ENCODE measurements around the gene CLRN1.

The CLRN1 gene

GRCh38 chr3:150972366-150973071 lies at the start of gene CLRN1:
Gene CLRN1 (minus strand): TSS chr3:150972727. CDS start chr3:150972708, 19 bp downstream.
- no peak within 1 kb of the TSS for H3K4me3 ChIP-seq (ENCODE audit: low read depth in 1 of 5, low read length in 5 of 5)
- H3K4me1 ChIP-seq (ENCODE audit: control insufficient read depth in 5 of 5, insufficient read depth in 5 of 5, low read length in 5 of 5), result no peaks in the 10 kb centered on the region
- no peak within 1 kb of the TSS for H3K27ac ChIP-seq (ENCODE audit: low read depth, low read length)
- H3K27me3 ChIP-seq (ENCODE audit: control insufficient read depth in 5 of 5, insufficient read depth in 4 of 5, low read length in 5 of 5), result no peaks in the 10 kb centered on the region
- no peak within 1 kb of the TSS for H3K9ac ChIP-seq (ENCODE audit: low read length in 5 of 5)
- no peaks in the 10 kb centered on the region for H3K36me3 ChIP-seq (ENCODE audit: control insufficient read depth in 5 of 5, insufficient read depth in 5 of 5, low read length in 5 of 5)
- no peaks in the 10 kb centered on the region for H3K9me3 ChIP-seq (ENCODE audit: control insufficient read depth in 5 of 5, low read length in 5 of 5)

- no peak overlapping the region for H3K9ac ChIP-seq (ENCODE audit: low read length in 5 of 5)
- peaks cover 0 to 7% (median 0%) of the 10 kb centered on the region in 5 donors for H3K4me1 ChIP-seq (ENCODE audit: control insufficient read depth in 5 of 5, insufficient read depth in 5 of 5, low read length in 5 of 5)
- peaks cover 0 to 3% (median 0%) of the 10 kb centered on the region in 5 donors for H3K27me3 ChIP-seq (ENCODE audit: control insufficient read depth in 5 of 5, insufficient read depth in 4 of 5, low read length in 5 of 5)
- no peak overlapping the region for H3K27ac ChIP-seq (ENCODE audit: low read depth, low read length)
- H3K9me3 ChIP-seq (ENCODE audit: control insufficient read depth in 5 of 5, low read length in 5 of 5), result no peaks in the 10 kb centered on the region
- no peaks in the 10 kb centered on the region for H3K36me3 ChIP-seq (ENCODE audit: control insufficient read depth in 5 of 5, insufficient read depth in 5 of 5, low read length in 5 of 5)
- H3K4me3 ChIP-seq (ENCODE audit: low read depth in 1 of 5, low read length in 5 of 5), result no peak overlapping the region
Observed at GRCh38 chr3:151016478-151016795, 43.9 kb upstream of the CLRN1 start.

- H3K27ac ChIP-seq (ENCODE audit: low read depth, low read length), result no peak overlapping the region
- H3K9me3 ChIP-seq (ENCODE audit: control insufficient read depth in 5 of 5, low read length in 5 of 5), result no peaks in the 10 kb centered on the region
- H3K36me3 ChIP-seq (ENCODE audit: control insufficient read depth in 5 of 5, insufficient read depth in 5 of 5, low read length in 5 of 5), result no peaks in the 10 kb centered on the region
- H3K9ac ChIP-seq (ENCODE audit: low read length in 5 of 5), result peak overlapping the region in 1 of 5 donors; percentile 15
- H3K4me1 ChIP-seq (ENCODE audit: control insufficient read depth in 5 of 5, insufficient read depth in 5 of 5, low read length in 5 of 5), result peaks cover 0 to 7% (median 0%) of the 10 kb centered on the region in 5 donors
- no peak overlapping the region for H3K4me3 ChIP-seq (ENCODE audit: low read depth in 1 of 5, low read length in 5 of 5)
- peaks cover 0 to 3% (median 0%) of the 10 kb centered on the region in 5 donors for H3K27me3 ChIP-seq (ENCODE audit: control insufficient read depth in 5 of 5, insufficient read depth in 4 of 5, low read length in 5 of 5)
Observed at GRCh38 chr3:151015767-151016477, 43.4 kb upstream of the CLRN1 start.

GRCh38 chr3:151015181-151015580 lies 42.7 kb upstream of the CLRN1 start:
- peaks cover 0 to 3% (median 0%) of the 10 kb centered on the region in 5 donors for H3K27me3 ChIP-seq (ENCODE audit: control insufficient read depth in 5 of 5, insufficient read depth in 4 of 5, low read length in 5 of 5)
- H3K27ac ChIP-seq (ENCODE audit: low read depth, low read length), result no peak overlapping the region

GRCh38 chr3:151014501-151015018 lies 42.0 kb upstream of the CLRN1 start:
- H3K4me3 ChIP-seq (ENCODE audit: low read depth in 1 of 5, low read length in 5 of 5), result no peak overlapping the region
- H3K36me3 ChIP-seq (ENCODE audit: control insufficient read depth in 5 of 5, insufficient read depth in 5 of 5, low read length in 5 of 5), result no peaks in the 10 kb centered on the region
- peaks cover 0 to 2% (median 0%) of the 10 kb centered on the region in 5 donors for H3K27me3 ChIP-seq (ENCODE audit: control insufficient read depth in 5 of 5, insufficient read depth in 4 of 5, low read length in 5 of 5)
- H3K9me3 ChIP-seq (ENCODE audit: control insufficient read depth in 5 of 5, low read length in 5 of 5), result no peaks in the 10 kb centered on the region
- peaks cover 0 to 7% (median 0%) of the 10 kb centered on the region in 5 donors for H3K4me1 ChIP-seq (ENCODE audit: control insufficient read depth in 5 of 5, insufficient read depth in 5 of 5, low read length in 5 of 5)
- no peak overlapping the region for H3K27ac ChIP-seq (ENCODE audit: low read depth, low read length)
- no peak overlapping the region for H3K9ac ChIP-seq (ENCODE audit: low read length in 5 of 5)

More at GRCh38 chr3:151015181-151015580, 42.7 kb upstream of the CLRN1 start:
- no peak overlapping the region for H3K9ac ChIP-seq (ENCODE audit: low read length in 5 of 5)
- H3K4me3 ChIP-seq (ENCODE audit: low read depth in 1 of 5, low read length in 5 of 5), result no peak overlapping the region
- H3K36me3 ChIP-seq (ENCODE audit: control insufficient read depth in 5 of 5, insufficient read depth in 5 of 5, low read length in 5 of 5), result no peaks in the 10 kb centered on the region
- peaks cover 0 to 7% (median 0%) of the 10 kb centered on the region in 5 donors for H3K4me1 ChIP-seq (ENCODE audit: control insufficient read depth in 5 of 5, insufficient read depth in 5 of 5, low read length in 5 of 5)
- no peaks in the 10 kb centered on the region for H3K9me3 ChIP-seq (ENCODE audit: control insufficient read depth in 5 of 5, low read length in 5 of 5)

- H3K9ac ChIP-seq (ENCODE audit: low read length in 5 of 5), result no peak overlapping the region
- H3K9me3 ChIP-seq (ENCODE audit: control insufficient read depth in 5 of 5, low read length in 5 of 5), result no peaks in the 10 kb centered on the region
- no peak overlapping the region for H3K4me3 ChIP-seq (ENCODE audit: low read depth in 1 of 5, low read length in 5 of 5)
- H3K27ac ChIP-seq (ENCODE audit: low read depth, low read length), result no peak overlapping the region
- H3K27me3 ChIP-seq (ENCODE audit: control insufficient read depth in 5 of 5, insufficient read depth in 4 of 5, low read length in 5 of 5), result peaks cover 0 to 2% (median 0%) of the 10 kb centered on the region in 5 donors
- peaks cover 0 to 7% (median 0%) of the 10 kb centered on the region in 5 donors for H3K4me1 ChIP-seq (ENCODE audit: control insufficient read depth in 5 of 5, insufficient read depth in 5 of 5, low read length in 5 of 5)
- no peaks in the 10 kb centered on the region for H3K36me3 ChIP-seq (ENCODE audit: control insufficient read depth in 5 of 5, insufficient read depth in 5 of 5, low read length in 5 of 5)
Observed at GRCh38 chr3:151012753-151013152, 40.2 kb upstream of the CLRN1 start.

GRCh38 chr3:151011427-151011826 lies 38.9 kb upstream of the CLRN1 start:
- Histone ChIP-seq H3K27ac (ENCODE audit: low read depth, low read length) (no peak overlapping the region), H3K9ac (ENCODE audit: low read length in 5 of 5) (no peak overlapping the region), H3K4me3 (ENCODE audit: low read depth in 1 of 5, low read length in 5 of 5) (no peak overlapping the region), H3K36me3 (ENCODE audit: control insufficient read depth in 5 of 5, insufficient read depth in 5 of 5, low read length in 5 of 5) (no peaks in the 10 kb centered on the region), H3K27me3 (ENCODE audit: control insufficient read depth in 5 of 5, insufficient read depth in 4 of 5, low read length in 5 of 5) (peaks cover 0 to 2% (median 0%) of the 10 kb centered on the region in 5 donors), H3K9me3 (ENCODE audit: control insufficient read depth in 5 of 5, low read length in 5 of 5) (no peaks in the 10 kb centered on the region), H3K4me1 (ENCODE audit: control insufficient read depth in 5 of 5, insufficient read depth in 5 of 5, low read length in 5 of 5) (peaks cover 0 to 7% (median 0%) of the 10 kb centered on the region in 5 donors)

- no peaks in the 10 kb centered on the region for H3K9me3 ChIP-seq (ENCODE audit: control insufficient read depth in 5 of 5, low read length in 5 of 5)
- no peak overlapping the region for H3K27ac ChIP-seq (ENCODE audit: low read depth, low read length)
- no peaks in the 10 kb centered on the region for H3K36me3 ChIP-seq (ENCODE audit: control insufficient read depth in 5 of 5, insufficient read depth in 5 of 5, low read length in 5 of 5)
- no peak overlapping the region for H3K9ac ChIP-seq (ENCODE audit: low read length in 5 of 5)
- H3K4me1 ChIP-seq (ENCODE audit: control insufficient read depth in 5 of 5, insufficient read depth in 5 of 5, low read length in 5 of 5), result no peaks in the 10 kb centered on the region
- no peak overlapping the region for H3K4me3 ChIP-seq (ENCODE audit: low read depth in 1 of 5, low read length in 5 of 5)
- H3K27me3 ChIP-seq (ENCODE audit: control insufficient read depth in 5 of 5, insufficient read depth in 4 of 5, low read length in 5 of 5), result peaks cover 0 to 2% (median 0%) of the 10 kb centered on the region in 5 donors
Observed at GRCh38 chr3:151009981-151010380, 37.5 kb upstream of the CLRN1 start.

GRCh38 chr3:151009430-151009829 lies 36.9 kb upstream of the CLRN1 start:
- Histone ChIP-seq H3K9me3 (ENCODE audit: control insufficient read depth in 5 of 5, low read length in 5 of 5) (no peaks in the 10 kb centered on the region), H3K9ac (ENCODE audit: low read length in 5 of 5) (no peak overlapping the region), H3K4me3 (ENCODE audit: low read depth in 1 of 5, low read length in 5 of 5) (no peak overlapping the region), H3K27me3 (ENCODE audit: control insufficient read depth in 5 of 5, insufficient read depth in 4 of 5, low read length in 5 of 5) (peaks cover 0 to 2% (median 0%) of the 10 kb centered on the region in 5 donors), H3K4me1 (ENCODE audit: control insufficient read depth in 5 of 5, insufficient read depth in 5 of 5, low read length in 5 of 5) (no peaks in the 10 kb centered on the region), H3K36me3 (ENCODE audit: control insufficient read depth in 5 of 5, insufficient read depth in 5 of 5, low read length in 5 of 5) (no peaks in the 10 kb centered on the region), H3K27ac (ENCODE audit: low read depth, low read length) (no peak overlapping the region)

GRCh38 chr3:151008699-151009098 lies 36.2 kb upstream of the CLRN1 start:
- Histone ChIP-seq H3K27ac (ENCODE audit: low read depth, low read length) (no peak overlapping the region), H3K36me3 (ENCODE audit: control insufficient read depth in 5 of 5, insufficient read depth in 5 of 5, low read length in 5 of 5) (no peaks in the 10 kb centered on the region), H3K27me3 (ENCODE audit: control insufficient read depth in 5 of 5, insufficient read depth in 4 of 5, low read length in 5 of 5) (peaks cover 0 to 2% (median 0%) of the 10 kb centered on the region in 5 donors), H3K9ac (ENCODE audit: low read length in 5 of 5) (no peak overlapping the region), H3K9me3 (ENCODE audit: control insufficient read depth in 5 of 5, low read length in 5 of 5) (no peaks in the 10 kb centered on the region), H3K4me1 (ENCODE audit: control insufficient read depth in 5 of 5, insufficient read depth in 5 of 5, low read length in 5 of 5) (no peaks in the 10 kb centered on the region), H3K4me3 (ENCODE audit: low read depth in 1 of 5, low read length in 5 of 5) (no peak overlapping the region)
